ENCODE results near the gene PKD1L1.

The PKD1L1 gene

GRCh38 chr7:47914717-47915615 lies 33.3 kb downstream of the PKD1L1 start:
- no peak for DNase-seq
- intact Hi-C loops (cut with DNase I) = loop anchor here (10.0 kb wide), 1 partner anchor 60 kb away; the partner anchor contains the start of gene HUS1

- intact Hi-C loops (cut with DNase I) = loop anchor here (10.0 kb wide), 1 partner anchor 62 kb away; the partner anchor contains the start of gene HUS1
Measured at GRCh38 chr7:47912332-47912731, 35.9 kb downstream of the PKD1L1 start.

GRCh38 chr7:47908720-47909119 lies 39.5 kb downstream of the PKD1L1 start:
- intact Hi-C loops (cut with DNase I) = no loop called here
- DNase-seq = no peak

More at GRCh38 chr7:47912332-47912731, 35.9 kb downstream of the PKD1L1 start:
- no peak for DNase-seq

GRCh38 chr7:47907981-47908616 lies 40.2 kb downstream of the PKD1L1 start:
- intact Hi-C loops (cut with DNase I) = no loop called here

GRCh38 chr7:47906883-47907282 lies 41.4 kb downstream of the PKD1L1 start:
- DNase-seq = no peak

More at GRCh38 chr7:47907981-47908616, 40.2 kb downstream of the PKD1L1 start:
- no peak for DNase-seq

GRCh38 chr7:47905076-47905920 lies 43.0 kb downstream of the PKD1L1 start:
- DNase-seq = no peak
- intact Hi-C loops (cut with DNase I) = no loop called here

More at GRCh38 chr7:47906883-47907282, 41.4 kb downstream of the PKD1L1 start:
- intact Hi-C loops (cut with DNase I) = no loop called here

GRCh38 chr7:47902013-47902412 lies 46.3 kb downstream of the PKD1L1 start:
- no peak for DNase-seq
- intact Hi-C loops (cut with DNase I) = no loop called here

- no peak for DNase-seq
- intact Hi-C loops (cut with DNase I) = no loop called here
Measured at GRCh38 chr7:47901542-47901941, 46.7 kb downstream of the PKD1L1 start.

GRCh38 chr7:47897831-47898230 lies 50.4 kb downstream of the PKD1L1 start:
- intact Hi-C loops (cut with DNase I) = no loop called here
- DNase-seq = no peak

GRCh38 chr7:47896809-47897423 lies 51.4 kb downstream of the PKD1L1 start:
- DNase-seq = no peak

GRCh38 chr7:47895026-47895425 lies 53.2 kb downstream of the PKD1L1 start:
- no peak for DNase-seq
- intact Hi-C loops (cut with DNase I) = no loop called here

More at GRCh38 chr7:47896809-47897423, 51.4 kb downstream of the PKD1L1 start:
- intact Hi-C loops (cut with DNase I) = no loop called here

- intact Hi-C loops (cut with DNase I) = no loop called here
- no peak for DNase-seq
Measured at GRCh38 chr7:47893721-47894365, 54.4 kb downstream of the PKD1L1 start.

GRCh38 chr7:47893238-47893637 lies 55.0 kb downstream of the PKD1L1 start:
- DNase-seq = no peak
- intact Hi-C loops (cut with DNase I) = no loop called here

- intact Hi-C loops (cut with DNase I) = no loop called here
- no peak for DNase-seq
Measured at GRCh38 chr7:47890606-47891005, 57.7 kb downstream of the PKD1L1 start.

- intact Hi-C loops (cut with DNase I) = no loop called here
- peak in 1 of 10 donors; percentile 77 for DNase-seq
Measured at GRCh38 chr7:47890125-47890524, 58.1 kb downstream of the PKD1L1 start.

GRCh38 chr7:47889723-47890122 lies 58.5 kb downstream of the PKD1L1 start:
- intact Hi-C loops (cut with DNase I) = no loop called here
- no peak for DNase-seq

GRCh38 chr7:47888371-47889265 lies 59.6 kb downstream of the PKD1L1 start:
- no peak for DNase-seq
- intact Hi-C loops (cut with DNase I) = no loop called here

- no peak for DNase-seq
- intact Hi-C loops (cut with DNase I) = no loop called here
Measured at GRCh38 chr7:47887016-47887640, 61.1 kb downstream of the PKD1L1 start.
